D721Med (cell line): Measurements from ENCODE around the gene KSR1.

ENCODE experiments used
- DNase-seq: peaks from one replicate; pipeline ENCODE4 v3.0.0; 2011; ENCODE audit warnings: low spot score; ENCODE audit not compliant: insufficient read length
- FAIRE-seq: peaks from 2 replicates; lab custom pipeline; 2011; peaks lifted over from hg19 to GRCh38; lab: Jason Lieb, UNC
- TF ChIP-seq, protein P1 (sequence below): IDR thresholded peaks from 2 replicates; pipeline ENCODE4 v1.5.1; 2012; ENCODE audit warnings: mild to moderate bottlenecking, control low read depth; ENCODE audit not compliant: insufficient read depth; ENCODE audit errors: missing control alignments

KSR1 gene

DNA sequence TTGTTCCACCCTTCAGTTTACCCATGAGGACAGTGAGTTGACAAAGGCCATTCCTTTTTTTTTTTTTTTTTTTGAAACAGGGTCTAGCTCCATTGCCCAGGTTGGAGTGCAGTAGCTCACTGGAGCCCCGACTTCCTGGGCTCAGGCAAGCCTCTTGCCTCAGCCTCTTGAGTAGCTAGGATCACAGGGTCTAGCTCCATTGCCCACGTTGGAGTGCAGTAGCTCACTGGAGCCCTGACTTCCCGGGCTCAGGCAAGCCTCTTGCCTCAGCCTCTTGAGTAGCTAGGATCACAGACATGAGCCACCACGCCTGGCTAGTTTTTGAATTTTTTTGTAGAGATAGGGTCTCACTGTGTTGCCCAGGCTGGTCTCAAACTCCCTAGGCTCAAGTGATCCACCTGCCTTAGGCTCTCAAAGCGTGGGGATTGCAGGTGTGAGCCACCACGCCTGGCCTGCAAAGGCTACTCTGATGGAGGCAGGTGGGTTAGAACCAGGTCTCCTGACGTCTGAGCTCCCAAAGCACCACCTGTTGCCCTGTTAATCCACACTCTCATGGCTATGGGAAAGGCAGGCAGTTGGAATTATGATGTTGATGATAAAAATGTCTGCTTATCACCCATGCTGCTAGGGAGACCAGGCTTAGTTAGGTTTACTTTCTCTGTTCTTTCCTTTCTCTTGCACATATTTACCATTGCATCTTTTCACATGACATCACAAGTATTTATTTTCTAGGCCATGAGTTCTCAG, 65.2 kb downstream of the KSR1 start:
- DNase-seq (no peak), FAIRE-seq (peak; percentile 29)
- TF ChIP-seq, protein P1, sequence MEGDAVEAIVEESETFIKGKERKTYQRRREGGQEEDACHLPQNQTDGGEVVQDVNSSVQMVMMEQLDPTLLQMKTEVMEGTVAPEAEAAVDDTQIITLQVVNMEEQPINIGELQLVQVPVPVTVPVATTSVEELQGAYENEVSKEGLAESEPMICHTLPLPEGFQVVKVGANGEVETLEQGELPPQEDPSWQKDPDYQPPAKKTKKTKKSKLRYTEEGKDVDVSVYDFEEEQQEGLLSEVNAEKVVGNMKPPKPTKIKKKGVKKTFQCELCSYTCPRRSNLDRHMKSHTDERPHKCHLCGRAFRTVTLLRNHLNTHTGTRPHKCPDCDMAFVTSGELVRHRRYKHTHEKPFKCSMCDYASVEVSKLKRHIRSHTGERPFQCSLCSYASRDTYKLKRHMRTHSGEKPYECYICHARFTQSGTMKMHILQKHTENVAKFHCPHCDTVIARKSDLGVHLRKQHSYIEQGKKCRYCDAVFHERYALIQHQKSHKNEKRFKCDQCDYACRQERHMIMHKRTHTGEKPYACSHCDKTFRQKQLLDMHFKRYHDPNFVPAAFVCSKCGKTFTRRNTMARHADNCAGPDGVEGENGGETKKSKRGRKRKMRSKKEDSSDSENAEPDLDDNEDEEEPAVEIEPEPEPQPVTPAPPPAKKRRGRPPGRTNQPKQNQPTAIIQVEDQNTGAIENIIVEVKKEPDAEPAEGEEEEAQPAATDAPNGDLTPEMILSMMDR = no peak

- FAIRE-seq = no peak
- TF ChIP-seq, protein P1 = no peak
- no peak for DNase-seq
Measured at GRCh38 chr17:27522028-27522635, 65.9 kb downstream of the KSR1 start.

DNA sequence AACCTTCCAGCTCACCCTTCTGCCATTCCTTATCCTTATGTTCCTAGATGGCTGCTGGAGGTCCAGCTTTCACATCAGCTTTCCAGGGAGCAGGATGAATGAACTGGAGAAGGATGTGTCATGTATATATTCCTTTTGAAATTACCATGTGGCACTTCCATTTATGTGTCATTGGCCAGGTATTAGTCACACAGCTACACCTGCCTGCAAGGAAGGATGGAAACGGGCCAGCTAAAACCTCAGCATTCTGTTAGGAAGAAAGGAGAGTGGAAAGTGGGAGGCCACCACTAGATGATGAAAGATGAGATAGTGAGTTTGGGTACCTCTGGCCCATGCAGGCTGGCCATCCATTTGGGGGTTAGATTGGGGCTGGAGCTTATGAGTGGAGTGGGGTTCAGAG, 67.5 kb downstream of the KSR1 start:
- no peak for DNase-seq
- TF ChIP-seq, protein P1 = no peak
- no peak for FAIRE-seq

DNA sequence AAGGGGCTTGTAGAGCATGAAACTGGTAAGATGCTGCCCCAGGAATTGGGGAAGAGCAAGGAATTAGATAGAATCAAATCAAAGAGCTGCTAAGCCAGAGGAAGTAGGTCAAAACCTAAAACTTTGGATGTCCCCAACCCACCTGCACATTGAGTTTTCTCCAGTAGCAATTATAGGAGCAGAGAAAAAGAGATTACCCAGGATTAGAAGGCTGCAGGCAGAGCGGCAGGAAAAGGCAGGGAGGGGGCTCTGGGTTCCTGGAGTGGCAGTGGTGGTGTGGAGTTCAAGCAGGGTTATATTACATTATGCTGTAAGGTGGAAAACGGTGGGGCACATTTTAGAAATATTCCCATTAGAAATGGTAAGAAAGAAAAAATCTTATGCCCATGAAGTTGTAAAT, 68.3 kb downstream of the KSR1 start:
- FAIRE-seq (no peak), DNase-seq (peak; percentile 51)
- TF ChIP-seq, protein P1 = no peak

GRCh38 chr17:27525316-27525715, 69.1 kb downstream of the KSR1 start:
- TF ChIP-seq, protein P1 = no peak
- no peak for FAIRE-seq
- DNase-seq = no peak

DNA sequence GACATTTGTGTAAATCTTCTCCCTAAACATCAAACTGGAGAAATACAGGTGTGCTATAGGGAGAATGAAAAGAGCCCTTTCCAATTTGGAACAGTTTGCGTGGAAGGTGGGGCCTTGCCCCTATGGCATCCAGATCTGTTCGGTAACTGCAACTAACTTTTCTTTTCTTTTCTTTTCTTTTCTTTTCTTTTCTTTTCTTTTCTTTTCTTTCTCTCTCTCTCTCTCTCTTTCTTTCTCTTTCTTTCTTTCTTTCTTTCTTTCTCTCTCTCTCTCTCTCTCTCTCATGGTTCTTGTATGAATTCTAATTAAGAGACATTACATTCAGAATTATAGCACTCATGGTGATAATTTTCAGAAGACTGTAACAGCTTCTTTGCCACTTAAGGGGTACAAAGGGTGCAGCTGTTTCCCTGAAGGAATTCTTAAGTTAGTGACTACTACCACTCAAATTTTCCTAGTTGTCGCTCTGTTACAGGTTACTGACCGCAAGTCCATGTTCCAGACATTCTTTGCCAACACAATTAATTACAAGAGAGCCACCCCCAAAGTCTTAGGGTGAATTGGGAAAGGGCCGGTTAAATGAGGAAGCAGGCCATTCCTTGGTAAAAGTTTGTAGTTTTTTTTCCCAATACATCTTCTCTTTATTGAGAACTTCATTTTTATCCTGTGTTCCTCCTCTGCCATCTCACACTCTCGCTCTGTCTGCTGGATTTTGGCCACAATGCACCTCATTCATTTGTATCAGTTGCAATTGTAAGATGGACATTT, 69.8 kb downstream of the KSR1 start:
- DNase-seq (no peak), FAIRE-seq (no peak)
- TF ChIP-seq, protein P1 = no peak
